Liver (tissue), 9 donors: ENCODE measurements around the gene MAPK4. TPM values are rescaled to one million over a fixed set of nuclear protein-coding genes. Genes with fewer than 3 reads are reported as not detected.

Experiments used
- DNase-seq: peaks from one replicate; pipeline ENCODE4 v3.0.0-alpha.2; 2017; ENCODE audit warnings: low spot score
- H3K27ac ChIP-seq, 2 donors: one replicate each; pipeline ENCODE4 v1.7.0; 2013; ENCODE audit warnings: inconsistent platforms in 2 of 2, low read length in 2 of 2, control low read depth in 1 of 2, low read depth in 1 of 2, mild to moderate bottlenecking in 1 of 2
- H3K27me3 ChIP-seq, 4 donors: one replicate each; pipeline versions ENCODE4 v1.6.1 to v1.7.0; 2013; ENCODE audit warnings: low read length in 3 of 4, inconsistent platforms in 1 of 4, mild to moderate bottlenecking in 1 of 4, moderate library complexity in 1 of 4; ENCODE audit not compliant: control insufficient read depth in 4 of 4, insufficient read depth in 4 of 4
- H3K36me3 ChIP-seq, 4 donors: one replicate each; pipeline versions ENCODE4 v1.6.1 to v1.7.0; 2013; ENCODE audit warnings: low read length in 3 of 4, mild to moderate bottlenecking in 3 of 4, low read depth in 1 of 4, moderate library complexity in 1 of 4; ENCODE audit not compliant: control insufficient read depth in 4 of 4, insufficient read depth in 3 of 4
- H3K4me1 ChIP-seq, 4 donors: one replicate each; pipeline versions ENCODE4 v1.6.1 to v1.7.0; 2013; ENCODE audit warnings: low read length in 3 of 4, mild to moderate bottlenecking in 3 of 4, moderate library complexity in 1 of 4; ENCODE audit not compliant: control insufficient read depth in 4 of 4, insufficient read depth in 4 of 4
- H3K4me3 ChIP-seq, 3 donors: one replicate each; pipeline versions ENCODE4 v1.6.1 to v1.7.0; 2013; ENCODE audit warnings: low read length in 3 of 3, control low read depth in 1 of 3, low read depth in 1 of 3, mild to moderate bottlenecking in 1 of 3
- H3K9ac ChIP-seq, 2 donors: one replicate each; pipeline ENCODE4 v1.7.0; 2013; ENCODE audit warnings: low read length in 2 of 2, mild to moderate bottlenecking in 2 of 2, moderate library complexity in 2 of 2, control low read depth in 1 of 2, low read depth in 1 of 2
- H3K9me3 ChIP-seq, 4 donors: one replicate each; pipeline versions ENCODE4 v1.6.1 to v1.7.0; 2013; ENCODE audit warnings: low read length in 3 of 4; ENCODE audit not compliant: control insufficient read depth in 4 of 4
- ATF3 ChIP-seq: IDR thresholded peaks from 2 replicates; pipeline ENCODE4 v1.6.1; 2016; ENCODE audit warnings: antibody characterized with exemption
- FOXA2 ChIP-seq: IDR thresholded peaks from 2 replicates; pipeline ENCODE4 v1.6.1; 2016; ENCODE audit warnings: antibody characterized with exemption
- GABPA ChIP-seq, 2 donors: IDR thresholded peaks in 1 of 2; conservative IDR thresholded peaks in 1 of 2; 2 replicates each; pipeline ENCODE4 v1.6.1; 2016; ENCODE audit warnings: antibody characterized with exemption in 2 of 2, mild to moderate bottlenecking in 1 of 2, moderate library complexity in 1 of 2
- HNF4A ChIP-seq, 2 donors: conservative IDR thresholded peaks; 2 replicates each; pipeline ENCODE4 v1.6.1; 2016; ENCODE audit warnings: antibody characterized with exemption in 2 of 2, mild to moderate bottlenecking in 2 of 2
- HNF4G ChIP-seq: IDR thresholded peaks from 2 replicates; pipeline ENCODE4 v1.6.1; 2016; ENCODE audit warnings: antibody characterized with exemption
- JUND ChIP-seq, 2 donors: IDR thresholded peaks; 2 replicates each; pipeline ENCODE4 v1.6.1; 2016; ENCODE audit warnings: antibody characterized with exemption in 2 of 2
- NR2F2 ChIP-seq: IDR thresholded peaks from 2 replicates; pipeline ENCODE4 v1.6.1; 2016; ENCODE audit warnings: antibody characterized with exemption
- RAD21 ChIP-seq, 2 donors: IDR thresholded peaks; 2 replicates each; pipeline ENCODE4 v1.6.1; 2016; ENCODE audit warnings: antibody characterized with exemption in 2 of 2, mild to moderate bottlenecking in 2 of 2
- REST ChIP-seq: IDR thresholded peaks from 2 replicates; pipeline ENCODE4 v1.6.1; 2016; ENCODE audit warnings: antibody characterized with exemption, mild to moderate bottlenecking
- SP1 ChIP-seq: IDR thresholded peaks from 2 replicates; pipeline ENCODE4 v1.6.1; 2018; ENCODE audit warnings: antibody characterized with exemption, mild to moderate bottlenecking
- YY1 ChIP-seq: IDR thresholded peaks from 2 replicates; pipeline ENCODE4 v1.6.1; 2016; ENCODE audit warnings: antibody characterized with exemption, mild to moderate bottlenecking
- WGBS: extraction: QIAGEN DNeasy Blood & Tissue Kit; methylation state at CpG from one replicate; pipeline ENCODE4 v1.1.7; 2013; 5-methylcytosine and 5-hydroxymethylcytosine counted together
- polyA plus RNA-seq, 2 donors: library from polyadenylated mRNA; stranded (reverse) in 1 of 2; unstranded in 1 of 2; fragments of 200-250 nt in 1 of 2; fragments of >200 nt in 1 of 2; fragmentation: Nextera tagmentation in 1 of 2; extraction: Ambion mirVana in 1 of 2; gene quantifications; one replicate each; pipeline versions ENCODE4 v1.2.1 to v1.2.3, GENCODE V29; 2013 to 2015
- total RNA-seq, 2 donors: library from RNA; depleted of rRNA; stranded (reverse); fragments of >200 nt; gene quantifications; one replicate each; pipeline ENCODE4 v1.2.3, GENCODE V29; 2014
- TF ChIP-seq, protein P1 (sequence below): fragments of 150-350 bp; IDR thresholded peaks from 2 replicates; pipeline ENCODE4 v1.5.1; 2017; ENCODE audit warnings: improper control_type of control experiment, low read depth, low read length; ENCODE audit not compliant: missing input control
- TF ChIP-seq, protein P2 (sequence below): IDR thresholded peaks from 2 replicates; pipeline ENCODE4 v1.6.1; 2016; ENCODE audit warnings: antibody characterized with exemption
- TF ChIP-seq, protein P3 (sequence below): IDR thresholded peaks from 2 replicates; pipeline ENCODE4 v1.6.1; 2016; ENCODE audit warnings: antibody characterized with exemption
- donor health status: healthy.
- donor health status: healthy.
- donor health status: healthy.
- donor health status: healthy.
- donor health status: healthy.

The MAPK4 gene
- total and polyA plus RNA-seq, 4 donors: under 0.01 to 4.9 (median 1.5) TPM

DNA sequence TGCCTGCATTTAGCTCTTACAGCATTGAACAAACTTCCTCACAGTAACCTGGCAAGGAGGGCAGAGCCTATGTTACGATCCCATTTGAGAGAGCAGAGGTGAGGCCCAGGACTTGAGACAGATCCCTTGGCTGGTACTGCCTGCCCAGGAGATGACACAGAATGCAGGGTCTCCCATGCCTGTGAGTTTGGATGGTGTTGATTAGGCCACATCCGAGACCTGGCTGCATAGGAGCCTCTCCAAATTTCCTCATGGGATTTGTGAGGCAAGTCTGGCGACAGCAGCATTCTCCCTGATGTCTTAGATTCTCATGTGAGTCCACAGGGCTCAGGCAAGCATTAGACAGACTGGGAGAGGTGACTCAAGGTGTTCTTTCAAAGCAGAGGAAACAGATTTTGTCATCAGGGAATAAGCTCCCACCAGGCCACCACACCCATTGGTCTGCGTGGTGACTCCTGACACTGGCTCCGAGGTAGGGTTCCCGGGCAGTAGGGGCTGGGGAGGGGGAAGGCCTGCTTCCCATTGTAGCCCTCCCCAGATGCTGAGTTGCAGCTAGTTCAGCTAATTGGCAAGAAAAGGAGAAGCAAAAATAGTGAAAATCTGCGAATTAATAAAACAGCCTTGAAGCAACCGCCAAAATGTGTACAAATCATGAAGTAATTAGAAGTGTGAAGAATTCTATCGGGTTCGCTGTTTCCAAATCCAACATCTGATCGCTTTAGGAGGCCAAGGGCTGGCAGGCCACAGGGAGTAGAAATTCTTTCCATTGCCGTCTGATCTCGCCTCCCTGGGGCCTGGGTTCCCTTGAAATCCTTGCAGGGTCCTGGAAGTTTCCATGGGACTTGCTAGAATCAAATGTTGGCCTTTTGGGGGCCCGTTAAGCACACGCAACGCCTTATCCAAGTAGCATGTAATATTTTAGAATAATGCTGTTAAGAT lies 68.0 kb downstream of the MAPK4 start:
- H3K27me3 ChIP-seq: no peaks in the 10 kb centered on the region
- no peak for DNase-seq
- H3K36me3 ChIP-seq: no peaks in the 10 kb centered on the region
- WGBS: 91% methylated on average over 16 of the region's 16 CpGs
- no peak overlapping the region for H3K27ac ChIP-seq
- H3K4me1 ChIP-seq: no peaks in the 10 kb centered on the region
- TF ChIP-seq, protein P1, sequence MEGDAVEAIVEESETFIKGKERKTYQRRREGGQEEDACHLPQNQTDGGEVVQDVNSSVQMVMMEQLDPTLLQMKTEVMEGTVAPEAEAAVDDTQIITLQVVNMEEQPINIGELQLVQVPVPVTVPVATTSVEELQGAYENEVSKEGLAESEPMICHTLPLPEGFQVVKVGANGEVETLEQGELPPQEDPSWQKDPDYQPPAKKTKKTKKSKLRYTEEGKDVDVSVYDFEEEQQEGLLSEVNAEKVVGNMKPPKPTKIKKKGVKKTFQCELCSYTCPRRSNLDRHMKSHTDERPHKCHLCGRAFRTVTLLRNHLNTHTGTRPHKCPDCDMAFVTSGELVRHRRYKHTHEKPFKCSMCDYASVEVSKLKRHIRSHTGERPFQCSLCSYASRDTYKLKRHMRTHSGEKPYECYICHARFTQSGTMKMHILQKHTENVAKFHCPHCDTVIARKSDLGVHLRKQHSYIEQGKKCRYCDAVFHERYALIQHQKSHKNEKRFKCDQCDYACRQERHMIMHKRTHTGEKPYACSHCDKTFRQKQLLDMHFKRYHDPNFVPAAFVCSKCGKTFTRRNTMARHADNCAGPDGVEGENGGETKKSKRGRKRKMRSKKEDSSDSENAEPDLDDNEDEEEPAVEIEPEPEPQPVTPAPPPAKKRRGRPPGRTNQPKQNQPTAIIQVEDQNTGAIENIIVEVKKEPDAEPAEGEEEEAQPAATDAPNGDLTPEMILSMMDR: no peak
- no peak for TF ChIP-seq REST
- no peak for TF ChIP-seq SP1
- TF ChIP-seq FOXA2: no peak
- TF ChIP-seq, protein P2, sequence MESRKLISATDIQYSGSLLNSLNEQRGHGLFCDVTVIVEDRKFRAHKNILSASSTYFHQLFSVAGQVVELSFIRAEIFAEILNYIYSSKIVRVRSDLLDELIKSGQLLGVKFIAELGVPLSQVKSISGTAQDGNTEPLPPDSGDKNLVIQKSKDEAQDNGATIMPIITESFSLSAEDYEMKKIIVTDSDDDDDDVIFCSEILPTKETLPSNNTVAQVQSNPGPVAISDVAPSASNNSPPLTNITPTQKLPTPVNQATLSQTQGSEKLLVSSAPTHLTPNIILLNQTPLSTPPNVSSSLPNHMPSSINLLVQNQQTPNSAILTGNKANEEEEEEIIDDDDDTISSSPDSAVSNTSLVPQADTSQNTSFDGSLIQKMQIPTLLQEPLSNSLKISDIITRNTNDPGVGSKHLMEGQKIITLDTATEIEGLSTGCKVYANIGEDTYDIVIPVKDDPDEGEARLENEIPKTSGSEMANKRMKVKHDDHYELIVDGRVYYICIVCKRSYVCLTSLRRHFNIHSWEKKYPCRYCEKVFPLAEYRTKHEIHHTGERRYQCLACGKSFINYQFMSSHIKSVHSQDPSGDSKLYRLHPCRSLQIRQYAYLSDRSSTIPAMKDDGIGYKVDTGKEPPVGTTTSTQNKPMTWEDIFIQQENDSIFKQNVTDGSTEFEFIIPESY: no peak
- TF ChIP-seq NR2F2: no peak
- TF ChIP-seq ATF3: no peak
- TF ChIP-seq YY1: no peak
- no peak for TF ChIP-seq HNF4G
- TF ChIP-seq GABPA (IDR thresholded peaks at IDR 0.05 in 1 of 2, conservative IDR thresholded peaks at IDR 0.05 in 1 of 2): no peak
- no peaks in the 10 kb centered on the region for H3K9me3 ChIP-seq
- no peak overlapping the region for H3K9ac ChIP-seq
- no peak overlapping the region for H3K4me3 ChIP-seq

DNA sequence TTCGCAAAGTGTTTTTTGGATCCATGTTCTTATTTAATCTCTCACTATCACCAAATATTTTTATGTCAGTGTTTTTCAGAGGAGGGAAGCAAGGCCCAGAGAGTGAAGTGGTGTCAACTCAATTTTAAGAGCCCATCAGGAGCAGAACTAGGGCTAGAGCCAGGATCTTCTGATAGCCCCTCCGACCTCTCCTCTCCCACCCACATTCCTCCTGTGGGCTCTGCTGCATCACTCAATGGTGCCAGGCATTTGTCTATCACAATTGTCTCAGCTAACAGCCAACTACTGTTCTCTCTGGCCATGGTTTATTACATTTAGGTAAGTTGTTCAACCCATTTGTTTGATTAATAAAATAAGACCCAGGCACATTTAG lies 68.6 kb downstream of the MAPK4 start:
- no peak for DNase-seq
- no peaks in the 10 kb centered on the region for H3K4me1 ChIP-seq
- H3K36me3 ChIP-seq: no peaks in the 10 kb centered on the region
- no peaks in the 10 kb centered on the region for H3K9me3 ChIP-seq
- no peak overlapping the region for H3K9ac ChIP-seq
- H3K27me3 ChIP-seq: no peaks in the 10 kb centered on the region
- no peak overlapping the region for H3K27ac ChIP-seq
- no peak overlapping the region for H3K4me3 ChIP-seq
- 88% methylated on average over 2 of the region's 2 CpGs for WGBS
- TF ChIP-seq YY1 (no peak), RAD21 (IDR thresholded peaks at IDR 0.05) (no peak), HNF4A (conservative IDR thresholded peaks at IDR 0.05) (no peak), FOXA2 (no peak), ATF3 (no peak), JUND (IDR thresholded peaks at IDR 0.05) (no peak)
- TF ChIP-seq, protein P3, sequence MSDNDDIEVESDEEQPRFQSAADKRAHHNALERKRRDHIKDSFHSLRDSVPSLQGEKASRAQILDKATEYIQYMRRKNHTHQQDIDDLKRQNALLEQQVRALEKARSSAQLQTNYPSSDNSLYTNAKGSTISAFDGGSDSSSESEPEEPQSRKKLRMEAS: no peak
- TF ChIP-seq, protein P1: no peak
- TF ChIP-seq, protein P2: no peak
